ENCODE measurements around the gene PRKAR1B.

Gene PRKAR1B

GRCh38 chr7:662576-662975 lies 64.5 kb downstream of the PRKAR1B start:
- H3K4me2 ChIP-seq (ENCODE audit: low read length), result no peak overlapping the region
- H3K9ac ChIP-seq (ENCODE audit: low read length), result no peak overlapping the region
- no peak overlapping the region for H2AFZ ChIP-seq (ENCODE audit: low read length)
- H3K9me2 ChIP-seq (ENCODE audit: low read depth, low read length), result no peaks in the 10 kb centered on the region
- TF ChIP-seq CTCF (IDR thresholded peaks at IDR 0.05; ENCODE audit: low read length) (no peak), EZH2 (IDR thresholded peaks at IDR 0.05; ENCODE audit: borderline replicate concordance, low read length) (no peak)
- no peak overlapping the region for H3K27ac ChIP-seq (ENCODE audit: low read depth, low read length, poor library complexity, severe bottlenecking)
- no peak overlapping the region for H3K4me3 ChIP-seq (ENCODE audit: low read depth, low read length, poor library complexity, severe bottlenecking)
- no peaks in the 10 kb centered on the region for H3K79me2 ChIP-seq (ENCODE audit: insufficient read depth, low read length)
- H3K4me1 ChIP-seq (ENCODE audit: insufficient read depth, low read length, severe bottlenecking), result no peaks in the 10 kb centered on the region
- H3F3A ChIP-seq (ENCODE audit: insufficient read depth, low read length), result no peaks in the 10 kb centered on the region
- peaks cover 4% of the 10 kb centered on the region for H3K36me3 ChIP-seq (ENCODE audit: insufficient read depth, low read length)
- no peaks in the 10 kb centered on the region for H3K27me3 ChIP-seq (ENCODE audit: insufficient read depth, low read length)
- H3K9me3 ChIP-seq (ENCODE audit: low read length), result no peaks in the 10 kb centered on the region
- no peaks in the 10 kb centered on the region for H4K20me1 ChIP-seq (ENCODE audit: insufficient read depth, low read length)

GRCh38 chr7:659996-660395 lies 67.1 kb downstream of the PRKAR1B start:
- Histone ChIP-seq H2AFZ (ENCODE audit: low read length) (no peak overlapping the region), H4K20me1 (ENCODE audit: insufficient read depth, low read length) (no peaks in the 10 kb centered on the region), H3K4me3 (ENCODE audit: low read depth, low read length, poor library complexity, severe bottlenecking) (no peak overlapping the region), H3K79me2 (ENCODE audit: insufficient read depth, low read length) (no peaks in the 10 kb centered on the region), H3K4me1 (ENCODE audit: insufficient read depth, low read length, severe bottlenecking) (no peaks in the 10 kb centered on the region), H3K9me2 (ENCODE audit: low read depth, low read length) (no peaks in the 10 kb centered on the region), H3K9me3 (ENCODE audit: low read length) (no peaks in the 10 kb centered on the region), H3K27me3 (ENCODE audit: insufficient read depth, low read length) (no peaks in the 10 kb centered on the region), H3F3A (ENCODE audit: insufficient read depth, low read length) (no peaks in the 10 kb centered on the region), H3K36me3 (ENCODE audit: insufficient read depth, low read length) (peaks cover 14% of the 10 kb centered on the region), H3K4me2 (ENCODE audit: low read length) (no peak overlapping the region), H3K27ac (ENCODE audit: low read depth, low read length, poor library complexity, severe bottlenecking) (no peak overlapping the region), H3K9ac (ENCODE audit: low read length) (no peak overlapping the region)
- TF ChIP-seq CTCF (IDR thresholded peaks at IDR 0.05; ENCODE audit: low read length) (no peak), EZH2 (IDR thresholded peaks at IDR 0.05; ENCODE audit: borderline replicate concordance, low read length) (no peak)

- no peak overlapping the region for H2AFZ ChIP-seq (ENCODE audit: low read length)
- H3F3A ChIP-seq (ENCODE audit: insufficient read depth, low read length), result no peaks in the 10 kb centered on the region
- no peaks in the 10 kb centered on the region for H3K9me2 ChIP-seq (ENCODE audit: low read depth, low read length)
- H3K36me3 ChIP-seq (ENCODE audit: insufficient read depth, low read length), result peaks cover 14% of the 10 kb centered on the region
- no peak overlapping the region for H3K4me3 ChIP-seq (ENCODE audit: low read depth, low read length, poor library complexity, severe bottlenecking)
- no peaks in the 10 kb centered on the region for H3K79me2 ChIP-seq (ENCODE audit: insufficient read depth, low read length)
- no peaks in the 10 kb centered on the region for H3K4me1 ChIP-seq (ENCODE audit: insufficient read depth, low read length, severe bottlenecking)
- H3K27me3 ChIP-seq (ENCODE audit: insufficient read depth, low read length), result no peaks in the 10 kb centered on the region
- TF ChIP-seq CTCF (IDR thresholded peaks at IDR 0.05; ENCODE audit: low read length), result no peak
- TF ChIP-seq EZH2 (IDR thresholded peaks at IDR 0.05; ENCODE audit: borderline replicate concordance, low read length), result no peak
- no peaks in the 10 kb centered on the region for H3K9me3 ChIP-seq (ENCODE audit: low read length)
- H4K20me1 ChIP-seq (ENCODE audit: insufficient read depth, low read length), result no peaks in the 10 kb centered on the region
- H3K27ac ChIP-seq (ENCODE audit: low read depth, low read length, poor library complexity, severe bottlenecking), result no peak overlapping the region
- no peak overlapping the region for H3K9ac ChIP-seq (ENCODE audit: low read length)
- H3K4me2 ChIP-seq (ENCODE audit: low read length), result no peak overlapping the region
These were observed 67.7 kb downstream of the PRKAR1B start for GRCh38 chr7:659306-659847.

Data from OCI-LY1 (cell line).